Rectal smooth muscle tissue (tissue), 1 donor: ENCODE data around the gene XPO1.
"Not testable (repeated sequence)": the region's sequence is repeated elsewhere in the genome, so short reads cannot be mapped to it uniquely, and the experiment has no call there.

Experiments used
- H3K27ac ChIP-seq: one replicate; pipeline ENCODE4 v1.7.0; 2013; ENCODE audit warnings: low read depth, low read length, inconsistent platforms
- H3K27me3 ChIP-seq: one replicate; pipeline ENCODE4 v1.7.0; 2013; ENCODE audit warnings: low read length; ENCODE audit not compliant: control insufficient read depth, insufficient read depth
- H3K36me3 ChIP-seq: one replicate; pipeline ENCODE4 v1.7.0; 2013; ENCODE audit warnings: low read length; ENCODE audit not compliant: control insufficient read depth, insufficient read depth
- H3K4me1 ChIP-seq: one replicate; pipeline ENCODE4 v1.7.0; 2013; ENCODE audit warnings: low read length; ENCODE audit not compliant: control insufficient read depth, insufficient read depth
- H3K4me3 ChIP-seq: one replicate; pipeline ENCODE4 v1.7.0; 2013; ENCODE audit warnings: low read length
- H3K9ac ChIP-seq: one replicate; pipeline ENCODE4 v1.7.0; 2013; ENCODE audit warnings: low read length

Gene XPO1

DNA sequence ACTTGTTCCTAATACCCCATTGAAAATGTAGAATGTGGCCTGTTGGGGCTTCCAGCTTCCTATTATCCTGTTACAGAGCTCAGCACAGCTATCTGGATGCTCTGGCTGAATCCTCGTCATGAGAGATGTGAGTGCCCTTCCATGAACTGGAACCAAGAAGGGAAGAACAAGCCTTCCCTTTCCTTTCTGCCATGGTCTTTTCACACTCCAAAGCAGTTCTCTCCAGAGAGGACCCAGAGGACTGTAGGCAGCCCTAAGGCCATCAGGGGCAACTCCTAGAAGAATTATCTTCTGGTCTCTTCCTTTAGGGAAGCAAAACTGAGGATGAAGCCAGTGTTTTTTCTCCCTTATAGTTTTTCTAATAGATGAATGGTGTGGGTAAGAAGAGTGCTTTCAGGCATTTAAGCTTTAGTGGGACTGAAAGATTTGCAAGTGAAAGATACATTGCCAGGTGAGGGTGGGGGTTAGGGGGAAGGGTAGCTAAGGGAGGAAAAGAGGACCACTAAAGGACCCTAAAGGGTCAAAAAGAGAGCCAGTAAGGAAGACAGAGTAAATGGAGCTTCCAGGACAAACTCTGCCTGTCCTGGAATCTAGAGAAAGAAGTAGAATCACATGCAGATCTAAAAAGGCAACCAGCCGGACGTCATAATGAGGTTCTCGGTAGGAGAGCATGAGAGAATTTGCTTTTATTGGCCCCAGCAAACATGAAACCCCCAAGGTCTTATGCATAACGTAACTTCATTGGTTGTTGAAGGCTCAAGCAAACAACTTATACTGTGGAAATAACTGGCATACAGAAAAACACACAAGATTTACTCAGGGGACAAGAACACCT, 12.4 kb upstream of the XPO1 start:
- Histone ChIP-seq H3K27ac (no peak overlapping the region), H3K4me1 (no peaks in the 10 kb centered on the region), H3K4me3 (no peak overlapping the region), H3K27me3 (no peaks in the 10 kb centered on the region), H3K9ac (no peak overlapping the region), H3K36me3 (no peaks in the 10 kb centered on the region)

DNA sequence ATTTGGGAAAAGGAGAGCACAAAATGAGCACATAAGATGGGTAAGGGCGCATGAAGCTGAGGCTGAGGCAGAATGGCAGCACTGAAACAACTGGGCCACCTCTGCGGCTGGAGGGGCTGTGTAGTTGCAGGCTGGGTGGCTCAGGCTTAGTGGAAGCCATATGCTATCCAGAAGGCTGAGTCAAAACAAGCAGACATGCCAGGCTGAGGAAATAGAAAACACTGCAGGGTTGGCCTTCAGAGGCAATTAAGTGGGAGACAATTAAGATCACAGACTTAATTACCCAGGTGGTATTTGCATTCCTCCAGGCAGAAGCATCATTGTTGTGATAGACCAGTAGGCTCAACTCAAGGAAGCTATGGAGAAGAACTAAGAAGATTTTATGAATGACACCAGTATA, 11.4 kb upstream of the XPO1 start:
- no peaks in the 10 kb centered on the region for H3K27me3 ChIP-seq
- H3K4me1 ChIP-seq: no peaks in the 10 kb centered on the region
- no peak overlapping the region for H3K27ac ChIP-seq
- no peaks in the 10 kb centered on the region for H3K36me3 ChIP-seq
- H3K9ac ChIP-seq: no peak overlapping the region
- H3K4me3 ChIP-seq: no peak overlapping the region

- Histone ChIP-seq H3K4me3 (no peak overlapping the region), H3K27ac (no peak overlapping the region), H3K27me3 (no peaks in the 10 kb centered on the region), H3K4me1 (peaks cover 7% of the 10 kb centered on the region), H3K36me3 (no peaks in the 10 kb centered on the region), H3K9ac (no peak overlapping the region)
Observed at GRCh38 chr2:61543062-61543461, 4.9 kb upstream of the XPO1 start.

- not testable (repeated sequence) for H3K27me3 ChIP-seq, H3K27ac ChIP-seq, H3K4me3 ChIP-seq, H3K9ac ChIP-seq, H3K36me3 ChIP-seq
- H3K4me1 ChIP-seq: peaks cover 11% of the 10 kb centered on the region
Observed at GRCh38 chr2:61540167-61540566, 2.0 kb upstream of the XPO1 start.

DNA sequence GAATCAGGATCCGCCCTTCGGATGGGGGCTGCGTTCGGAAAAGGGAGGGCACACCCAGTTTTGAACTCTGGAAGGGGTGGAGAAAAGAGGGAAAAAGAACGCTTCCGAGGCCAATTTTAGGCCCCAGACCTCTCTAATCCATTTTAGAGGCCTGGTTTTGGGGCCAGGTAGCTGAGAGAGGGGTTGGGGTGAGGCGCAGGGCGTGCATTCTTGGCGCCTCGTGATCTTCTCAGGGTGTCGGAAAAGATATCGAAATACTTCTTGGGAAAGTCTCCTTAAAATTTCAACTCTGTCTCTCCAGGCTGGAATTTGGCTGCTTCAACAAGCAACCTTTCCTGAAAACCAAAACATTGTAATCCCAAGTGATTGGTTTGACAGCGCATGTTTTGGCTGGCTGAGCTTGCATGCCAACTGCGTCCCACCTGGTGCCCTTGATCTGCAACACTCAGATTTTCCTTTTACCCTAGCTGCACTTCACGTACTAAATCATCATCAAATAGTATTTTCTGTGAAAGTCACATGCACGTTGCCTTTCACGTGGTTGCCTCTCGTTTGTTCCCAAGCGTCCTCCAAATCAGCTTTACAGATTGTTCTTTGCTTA, 864 bp upstream of the XPO1 start:
- Histone ChIP-seq H3K27ac (peak overlapping the region; percentile 88), H3K27me3 (no peaks in the 10 kb centered on the region), H3K4me1 (peaks cover 13% of the 10 kb centered on the region), H3K4me3 (peak overlapping the region; percentile 75), H3K36me3 (no peaks in the 10 kb centered on the region), H3K9ac (peak overlapping the region; percentile 2)

- peak overlapping the region; percentile 93 for H3K4me3 ChIP-seq
- peak overlapping the region; percentile 54 for H3K9ac ChIP-seq
- peak overlapping the region; percentile 88 for H3K27ac ChIP-seq
- H3K4me1 ChIP-seq: peaks cover 13% of the 10 kb centered on the region
- no peaks in the 10 kb centered on the region for H3K27me3 ChIP-seq
- no peaks in the 10 kb centered on the region for H3K36me3 ChIP-seq
Observed at GRCh38 chr2:61537950-61538199, 281 bp downstream of the XPO1 start.

- no peaks in the 10 kb centered on the region for H3K27me3 ChIP-seq
- H3K27ac ChIP-seq: peak overlapping the region; percentile 88
- peaks cover 13% of the 10 kb centered on the region for H3K4me1 ChIP-seq
- H3K36me3 ChIP-seq: no peaks in the 10 kb centered on the region
- H3K4me3 ChIP-seq: peak overlapping the region; percentile 95
- peak overlapping the region; percentile 54 for H3K9ac ChIP-seq
Observed at GRCh38 chr2:61537277-61537949, 743 bp downstream of the XPO1 start.

DNA sequence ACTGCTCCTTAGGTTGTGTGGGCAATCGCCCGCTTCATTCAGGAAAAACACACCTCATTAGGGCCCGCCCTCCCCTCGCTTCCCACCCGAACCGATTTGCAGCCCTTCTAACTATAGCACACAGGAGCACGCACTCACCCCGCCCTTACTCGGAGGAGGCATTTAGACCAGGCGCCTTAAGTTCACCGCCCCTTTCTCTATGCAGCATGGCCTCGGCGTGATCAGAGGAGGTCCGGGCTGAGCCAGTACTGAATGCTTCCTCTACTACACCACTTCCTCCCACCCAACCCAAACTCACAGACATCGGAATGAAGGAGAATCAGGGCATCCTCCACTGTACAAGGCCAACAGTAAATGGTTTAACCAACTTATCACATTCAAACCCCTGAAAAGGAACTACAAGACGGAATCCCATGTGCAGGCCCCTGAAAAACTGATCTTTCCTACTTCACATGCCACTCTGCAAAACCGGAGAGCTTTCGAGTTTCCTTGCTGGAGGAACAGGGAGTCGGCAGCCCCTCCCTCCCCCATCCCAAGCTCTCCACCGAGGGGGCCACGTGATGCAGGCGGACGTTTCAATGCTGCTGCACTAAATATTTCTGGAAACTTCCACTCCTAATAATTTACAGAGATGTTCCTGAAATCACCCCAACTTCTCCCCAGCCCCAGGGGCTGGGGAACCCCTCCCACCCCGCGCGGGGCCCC, 1.4 kb downstream of the XPO1 start:
- peak overlapping the region; percentile 45 for H3K9ac ChIP-seq
- no peaks in the 10 kb centered on the region for H3K36me3 ChIP-seq
- peaks cover 13% of the 10 kb centered on the region for H3K4me1 ChIP-seq
- H3K27ac ChIP-seq: peak overlapping the region; percentile 88
- H3K27me3 ChIP-seq: no peaks in the 10 kb centered on the region
- H3K4me3 ChIP-seq: peak overlapping the region; percentile 95

- H3K27ac ChIP-seq: peak overlapping the region; percentile 88
- H3K9ac ChIP-seq: peak overlapping the region; percentile 45
- no peaks in the 10 kb centered on the region for H3K36me3 ChIP-seq
- H3K4me3 ChIP-seq: peak overlapping the region; percentile 95
- H3K27me3 ChIP-seq: no peaks in the 10 kb centered on the region
- peaks cover 13% of the 10 kb centered on the region for H3K4me1 ChIP-seq
Observed at GRCh38 chr2:61536180-61536571, 2.0 kb downstream of the XPO1 start.

GRCh38 chr2:61535449-61535848, 2.7 kb downstream of the XPO1 start:
- H3K4me1 ChIP-seq: peaks cover 13% of the 10 kb centered on the region
- no peaks in the 10 kb centered on the region for H3K36me3 ChIP-seq
- H3K9ac ChIP-seq: no peak overlapping the region
- peak overlapping the region; percentile 88 for H3K27ac ChIP-seq
- H3K4me3 ChIP-seq: peak overlapping the region; percentile 95
- H3K27me3 ChIP-seq: no peaks in the 10 kb centered on the region

DNA sequence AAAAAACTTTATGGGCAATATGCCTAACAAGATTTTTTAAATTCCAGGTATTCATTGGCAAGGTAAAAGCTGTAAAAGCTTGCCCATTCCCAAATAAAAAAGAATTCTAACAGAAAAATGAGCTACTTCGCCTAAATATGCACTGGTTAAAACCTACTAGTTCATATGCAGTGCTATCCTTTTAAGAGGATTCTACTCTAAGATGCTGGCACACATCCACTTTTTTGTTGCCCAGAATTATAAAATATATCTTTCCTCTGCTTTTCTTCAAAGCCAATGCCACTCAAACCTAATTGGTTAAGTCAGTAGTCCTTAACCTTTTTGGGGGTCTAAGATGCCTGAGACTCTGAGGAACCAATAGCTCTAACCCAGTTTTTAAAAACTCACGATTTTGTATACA, 3.2 kb downstream of the XPO1 start:
- Histone ChIP-seq H3K27ac (no peak overlapping the region), H3K4me1 (peaks cover 13% of the 10 kb centered on the region), H3K4me3 (no peak overlapping the region), H3K9ac (no peak overlapping the region), H3K27me3 (no peaks in the 10 kb centered on the region), H3K36me3 (no peaks in the 10 kb centered on the region)

DNA sequence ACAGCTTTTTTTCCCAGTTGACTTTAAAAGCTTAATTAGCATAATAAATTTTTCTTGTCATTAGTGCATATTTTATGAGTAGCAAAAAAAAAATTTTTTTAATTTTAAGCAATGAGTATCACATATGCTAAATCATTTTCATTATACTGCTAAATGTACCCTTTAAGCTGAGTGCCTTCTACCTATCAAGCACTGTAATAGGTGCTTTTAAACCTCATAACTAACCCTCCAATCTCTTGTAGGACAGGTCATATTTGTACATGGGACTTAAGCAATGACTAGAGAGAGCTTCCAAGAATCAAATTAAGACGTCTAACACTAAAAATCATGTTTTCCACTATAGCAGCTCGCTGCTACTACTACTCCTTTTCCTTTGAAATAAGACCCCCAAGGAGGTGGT, 7.4 kb downstream of the XPO1 start:
- H3K27me3 ChIP-seq: no peaks in the 10 kb centered on the region
- peaks cover 6% of the 10 kb centered on the region for H3K4me1 ChIP-seq
- H3K9ac ChIP-seq: no peak overlapping the region
- peaks cover 2% of the 10 kb centered on the region for H3K36me3 ChIP-seq
- H3K27ac ChIP-seq: no peak overlapping the region
- no peak overlapping the region for H3K4me3 ChIP-seq
